Endometrial microvascular endothelial cells (primary cell): ENCODE measurements around the gene ZNF143. TPM values are rescaled to one million over a fixed set of nuclear protein-coding genes. Genes with fewer than 3 reads are reported as not detected.
"Not testable (repeated sequence)": the region's sequence is repeated elsewhere in the genome, so short reads cannot be mapped to it uniquely, and the experiment has no call there.

Source experiments
- in situ Hi-C: cut with HindIII; loops from 2 replicates; pipeline ENCODE4 v1.10.0; 2017; ENCODE audit warnings: low sequenced_read_pairs, low pct_unique_long_range_greater_than_20kb; ENCODE audit errors: inconsistent ontology term
- total RNA-seq: library from RNA; depleted of rRNA; stranded (reverse); fragments of >200 nt; gene quantifications from one replicate; pipeline ENCODE4 v1.2.3, GENCODE V29; 2015; ENCODE audit errors: inconsistent ontology term

Gene ZNF143
- total RNA-seq, 1 donor from 2014 or later, result 17.7 TPM

DNA sequence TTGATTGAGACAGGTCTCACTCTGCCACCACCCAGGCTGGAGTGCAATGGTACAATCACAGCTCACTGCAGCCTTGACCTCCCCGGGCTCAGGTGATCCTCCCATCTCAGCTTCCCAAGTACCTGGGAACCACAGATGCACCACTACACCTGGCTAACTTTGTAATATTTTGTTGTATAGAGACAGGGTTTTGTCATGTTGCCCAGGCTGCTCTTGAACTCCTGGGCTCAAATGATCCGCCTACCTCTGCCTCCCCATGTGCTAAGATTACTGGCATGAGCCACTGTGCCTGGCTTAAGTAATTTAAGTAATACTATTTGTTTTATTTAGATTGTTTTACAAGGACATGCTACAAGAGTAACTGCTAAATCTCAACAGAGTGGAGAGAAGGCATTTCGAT is 33.5 kb downstream of the ZNF143 start:
- in situ Hi-C loops, result no loop called here

DNA sequence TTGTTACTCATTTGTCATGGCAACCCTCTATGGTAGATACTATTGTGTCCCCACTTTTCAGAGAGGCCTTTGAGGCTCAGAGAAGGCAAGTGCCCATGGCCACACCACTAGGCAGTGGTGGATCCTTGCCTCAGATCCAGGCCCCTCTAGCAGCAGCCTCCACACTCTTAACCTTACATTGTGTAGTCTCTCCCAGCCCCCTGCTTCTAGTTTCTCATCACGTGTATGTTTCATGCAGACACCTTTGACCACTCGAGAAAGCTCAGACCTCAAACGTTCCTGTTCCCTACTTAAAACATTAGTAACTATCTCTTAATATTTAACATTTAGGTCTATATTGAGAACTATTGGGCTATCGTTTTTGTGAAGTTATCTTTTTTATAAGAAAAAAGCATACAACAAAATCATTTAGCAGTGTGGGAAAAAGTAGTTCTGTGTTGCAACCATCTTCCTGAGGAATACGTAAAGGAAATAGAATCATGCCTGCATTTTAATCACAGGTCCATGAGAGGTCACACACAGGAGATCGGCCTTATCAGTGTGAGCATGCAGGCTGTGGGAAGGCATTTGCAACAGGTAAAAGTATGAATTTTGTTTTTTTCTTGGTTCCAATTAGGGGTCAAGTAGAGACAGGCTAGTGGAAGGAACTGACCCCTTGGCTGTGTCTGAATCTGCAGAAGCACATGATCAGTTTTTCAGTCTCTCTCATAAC is 35.1 kb downstream of the ZNF143 start:
- in situ Hi-C loops, result no loop called here

DNA sequence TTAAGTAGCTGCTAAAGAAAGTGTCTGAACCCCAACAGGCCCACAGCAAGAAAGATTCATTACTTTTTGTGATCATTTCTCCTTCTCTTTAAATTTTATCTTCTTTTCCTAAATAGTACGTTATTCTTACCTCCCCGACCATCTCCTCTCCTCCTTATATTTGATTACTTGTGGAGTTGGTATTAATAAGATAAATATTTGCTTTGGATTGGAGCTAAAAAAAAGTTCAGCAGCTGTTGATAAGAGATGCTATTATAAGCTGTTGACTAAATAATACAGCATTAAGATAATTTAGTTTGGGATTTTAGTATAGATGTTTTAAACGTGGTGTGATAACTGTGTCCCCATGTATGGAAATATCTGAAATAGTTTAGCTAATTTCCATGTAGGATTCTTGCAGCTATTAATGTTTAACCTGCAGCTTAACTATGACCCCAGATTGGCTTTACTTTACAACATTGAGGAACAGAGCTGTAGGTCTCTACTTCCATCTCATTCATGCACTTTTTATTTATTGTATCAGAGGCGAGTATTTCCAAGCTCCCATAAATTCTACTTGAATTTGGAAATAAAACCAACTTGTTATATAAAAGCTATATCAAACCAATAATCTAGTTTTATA is 37.8 kb downstream of the ZNF143 start:
- in situ Hi-C loops, result no loop called here

DNA sequence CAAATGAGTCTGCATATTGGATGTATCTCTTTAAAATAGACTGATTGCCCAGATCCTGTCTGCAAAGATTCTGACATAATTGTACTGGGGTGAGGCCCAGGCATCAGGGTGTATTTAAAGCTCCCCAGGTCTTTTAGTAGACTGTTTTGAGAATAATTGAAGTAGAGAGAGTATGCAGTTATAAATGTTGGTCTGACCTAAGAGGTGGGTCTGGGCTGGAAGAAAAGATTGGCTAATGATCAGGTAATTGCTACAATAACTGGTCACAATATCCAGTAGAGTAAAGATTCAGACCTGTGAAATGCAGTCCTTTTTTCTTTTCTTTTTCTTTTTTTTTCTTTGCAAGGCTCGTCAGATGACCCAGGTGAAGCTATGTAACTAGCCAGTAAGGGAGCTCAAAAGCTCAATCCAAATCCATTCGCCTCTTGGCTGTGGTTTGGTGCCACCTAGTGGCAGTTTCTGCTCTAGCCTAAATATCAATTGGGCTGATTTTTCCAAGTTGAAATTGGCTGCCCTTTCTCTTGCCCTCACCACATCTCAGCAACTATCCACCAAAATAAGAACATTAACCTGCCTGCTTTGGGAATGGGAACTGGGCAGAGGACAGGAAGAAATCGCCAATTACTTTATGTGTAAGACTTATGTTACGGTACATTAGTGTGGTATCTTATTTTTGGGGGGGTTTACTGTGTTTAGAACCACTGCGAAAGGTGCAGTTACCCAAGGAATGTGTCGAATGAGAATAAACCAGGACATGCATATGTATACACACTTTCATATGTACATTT is 45.9 kb downstream of the ZNF143 start:
- in situ Hi-C loops, result no loop called here

DNA sequence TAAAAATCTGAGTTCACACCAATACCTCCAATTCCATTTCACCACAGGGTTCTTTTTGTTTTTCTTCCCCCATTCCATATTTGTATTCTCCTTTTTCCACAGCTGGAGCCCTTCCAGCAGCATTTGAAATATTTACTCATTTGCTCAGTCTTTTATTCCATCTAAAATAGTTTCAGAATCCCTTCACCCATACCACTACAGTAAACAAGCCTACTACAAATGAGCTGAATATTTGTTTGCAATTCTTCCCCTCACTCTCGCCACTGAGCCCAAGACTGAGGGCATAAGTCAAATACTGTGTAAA is 46.4 kb downstream of the ZNF143 start:
- in situ Hi-C loops, result no loop called here

DNA sequence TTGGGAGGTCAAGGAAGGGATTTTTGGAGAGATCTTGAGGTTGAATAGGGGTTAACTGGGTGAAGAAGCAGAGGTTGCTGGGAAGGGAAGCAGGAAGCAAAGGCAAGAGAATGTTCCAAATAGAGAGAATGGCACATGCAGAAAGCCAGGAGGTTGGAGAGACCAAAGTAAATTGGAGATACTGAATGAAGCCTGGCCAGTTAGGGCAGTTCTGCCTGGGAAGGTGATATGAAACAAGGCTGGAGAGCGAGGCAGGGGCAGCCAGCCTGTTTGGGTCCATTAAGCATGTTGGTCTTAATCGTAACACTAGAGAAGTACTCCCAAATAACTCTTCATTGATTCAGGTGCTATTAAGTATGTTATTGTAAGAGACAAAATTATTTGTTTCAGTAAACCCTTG is 48.2 kb downstream of the ZNF143 start:
- in situ Hi-C loops, result no loop called here

DNA sequence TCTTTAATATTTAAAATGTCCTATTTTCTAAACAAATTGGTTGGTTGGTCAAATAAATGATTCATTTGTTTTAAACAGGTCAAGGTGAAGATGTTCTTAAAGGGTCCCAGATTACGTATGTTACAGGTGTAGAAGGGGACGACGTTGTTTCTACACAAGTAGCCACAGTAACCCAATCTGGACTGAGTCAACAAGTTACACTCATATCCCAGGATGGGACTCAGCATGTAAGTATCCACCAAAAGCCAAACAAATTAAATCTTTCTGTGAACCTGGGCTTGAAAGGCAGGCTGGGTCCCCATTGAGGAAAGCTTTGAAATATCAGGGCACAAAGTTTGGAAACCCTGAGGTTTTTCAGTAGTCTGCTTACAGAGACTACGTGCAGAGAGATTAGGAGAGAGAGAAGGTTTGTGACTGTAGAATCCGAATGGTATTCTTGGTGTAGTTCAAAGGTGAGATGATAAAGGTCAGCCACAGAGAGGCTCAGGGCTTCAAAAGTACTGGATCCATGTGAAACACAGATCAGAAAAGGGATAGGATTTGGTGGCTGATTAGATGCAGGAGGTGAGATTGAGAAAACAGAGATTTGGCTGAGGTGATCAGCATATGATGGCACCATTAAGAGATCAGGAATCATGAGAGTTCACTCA is 51.7 kb downstream of the ZNF143 start:
- in situ Hi-C loops, result no loop called here

DNA sequence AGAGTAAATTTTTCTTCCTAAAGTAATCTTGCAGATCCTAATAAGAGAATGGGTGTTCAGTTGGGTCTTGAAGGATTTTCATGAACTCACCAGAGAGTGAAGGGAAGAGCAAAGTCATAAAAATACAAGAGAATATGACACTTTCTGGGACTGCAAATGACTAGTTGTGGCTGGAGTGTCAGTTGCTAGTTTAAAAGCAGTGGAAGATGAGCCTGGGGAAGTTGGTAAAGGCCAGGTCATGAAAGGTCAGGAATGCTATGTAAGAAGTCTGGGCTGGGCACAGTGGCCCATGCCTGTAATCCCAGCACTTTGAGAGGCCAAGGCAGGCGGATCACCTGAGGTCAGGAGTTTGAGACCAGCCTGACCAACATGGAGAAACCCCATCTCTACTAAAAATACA is 53.8 kb downstream of the ZNF143 start:
- in situ Hi-C loops, result not testable (repeated sequence)

DNA sequence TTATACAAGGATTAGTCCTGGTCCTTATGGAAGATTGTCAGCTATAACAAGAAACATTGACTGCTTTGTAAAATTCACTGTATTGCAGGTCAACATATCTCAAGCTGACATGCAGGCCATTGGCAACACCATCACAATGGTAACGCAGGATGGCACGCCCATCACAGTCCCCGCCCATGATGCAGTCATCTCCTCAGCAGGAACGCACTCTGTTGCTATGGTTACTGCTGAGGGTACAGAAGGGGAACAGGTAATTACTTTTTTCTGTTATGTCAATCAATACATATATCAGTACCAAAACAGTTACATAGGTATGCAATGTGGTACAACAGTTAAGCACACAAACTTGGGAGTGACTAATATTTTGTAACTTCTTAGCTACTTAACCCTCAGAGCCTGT is 55.3 kb downstream of the ZNF143 start:
- in situ Hi-C loops, result no loop called here

DNA sequence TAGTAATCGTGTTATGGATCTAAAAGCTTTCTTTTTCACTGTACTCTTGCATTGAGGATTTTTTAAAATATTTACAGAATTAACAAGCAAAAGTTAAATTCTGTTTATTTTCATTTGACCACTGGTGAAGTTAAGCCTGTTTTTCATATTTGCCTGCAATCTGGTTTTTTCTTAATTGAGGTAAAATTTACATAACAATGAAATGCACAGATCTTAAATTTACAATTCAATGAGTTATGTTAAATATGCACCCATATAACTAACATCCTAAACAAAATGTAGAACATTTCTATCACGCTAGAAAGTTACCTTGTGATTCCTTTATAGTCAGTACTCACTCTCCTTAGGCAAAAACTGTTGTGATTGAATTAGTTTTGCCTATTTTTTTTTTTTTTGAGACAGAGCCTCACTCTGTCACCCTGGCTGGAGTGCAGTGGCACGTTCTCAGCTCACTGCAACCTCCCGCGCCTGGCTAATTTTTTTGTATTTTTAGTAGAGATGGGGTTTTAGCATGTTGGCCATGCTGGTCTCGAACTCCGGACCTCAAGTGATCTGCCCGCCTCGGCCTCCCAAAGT is 58.1 kb downstream of the ZNF143 start:
- in situ Hi-C loops, result no loop called here

DNA sequence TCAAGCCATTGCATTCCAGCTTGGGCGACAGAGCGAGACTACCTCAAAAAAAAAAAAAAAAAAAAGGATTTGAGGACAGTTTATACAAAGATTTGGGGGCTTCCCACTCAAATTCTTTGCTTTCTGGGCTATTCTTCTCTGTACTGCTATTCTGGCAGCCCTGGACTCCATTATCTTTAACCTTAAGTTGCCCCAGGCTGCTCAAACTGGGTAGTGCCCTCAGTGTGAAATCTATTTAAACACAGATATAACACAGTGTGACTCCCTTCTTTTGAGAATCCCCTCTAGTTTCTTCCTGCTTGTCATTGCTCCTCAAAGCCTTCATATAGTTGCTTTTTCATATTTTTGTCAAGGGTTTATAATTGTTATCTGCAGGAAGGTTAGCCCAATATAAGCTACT is 63.2 kb downstream of the ZNF143 start:
- in situ Hi-C loops, result no loop called here

DNA sequence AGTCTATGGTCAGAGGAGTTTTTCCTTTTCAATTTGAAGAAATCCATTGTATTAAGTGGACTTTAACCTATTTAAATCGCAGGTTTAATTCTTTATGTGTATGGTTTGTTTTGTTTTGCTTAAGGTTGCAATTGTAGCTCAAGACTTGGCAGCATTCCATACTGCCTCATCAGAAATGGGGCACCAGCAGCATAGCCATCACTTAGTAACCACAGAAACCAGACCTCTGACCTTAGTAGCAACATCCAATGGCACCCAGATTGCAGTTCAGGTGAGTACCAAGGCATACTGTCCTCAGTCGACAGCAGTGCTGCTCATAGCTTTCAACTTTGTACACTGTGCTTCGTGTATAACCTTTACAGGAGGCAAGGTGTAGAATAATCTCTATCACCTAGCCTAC is 64.3 kb downstream of the ZNF143 start:
- in situ Hi-C loops, result no loop called here

DNA sequence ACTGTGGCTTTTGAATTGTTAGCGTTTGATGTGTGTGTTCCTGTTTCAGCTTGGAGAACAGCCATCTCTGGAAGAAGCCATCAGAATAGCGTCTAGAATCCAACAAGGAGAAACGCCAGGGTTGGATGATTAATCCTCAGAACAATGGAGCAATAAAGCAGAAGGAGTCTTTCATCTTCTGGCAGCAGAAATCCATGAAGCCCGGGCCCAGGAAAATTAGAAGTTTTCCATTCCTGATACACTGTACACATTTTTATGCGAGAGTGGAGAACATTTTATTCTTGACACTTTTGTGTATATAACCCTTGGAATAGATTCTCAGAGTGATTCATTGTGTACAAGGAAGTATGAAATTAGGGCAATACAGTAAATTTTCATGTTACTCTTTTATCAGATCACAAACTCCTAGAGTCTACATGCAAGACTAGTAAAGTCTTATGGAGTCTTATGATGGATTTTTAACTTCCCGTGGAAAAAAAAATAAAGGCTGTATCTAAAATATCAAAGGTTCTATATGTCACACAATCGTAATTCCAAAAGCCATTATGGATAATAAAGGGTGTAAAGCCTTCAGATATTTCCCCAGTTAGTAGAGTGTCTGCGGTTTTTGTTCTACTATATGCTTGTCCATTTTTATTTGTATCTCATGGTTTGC is 66.8 kb downstream of the ZNF143 start:
- in situ Hi-C loops, result no loop called here

DNA sequence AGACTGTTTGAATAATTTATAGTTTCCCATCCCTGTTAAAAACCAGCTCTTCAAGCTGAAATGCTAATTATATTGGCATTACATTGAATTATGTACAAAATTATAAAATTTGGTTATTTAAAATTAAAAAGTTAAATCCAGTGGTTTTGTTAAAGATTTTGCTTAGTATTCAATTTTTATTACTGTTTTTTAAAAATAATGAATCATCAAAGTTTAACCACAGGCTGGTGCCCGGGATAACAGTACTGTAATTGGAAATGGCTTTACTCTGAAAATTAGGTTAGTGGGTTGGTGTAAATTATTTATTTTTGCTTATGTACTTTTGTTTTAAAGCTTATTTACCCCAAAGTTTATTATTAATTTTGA is 67.3 kb downstream of the ZNF143 start:
- in situ Hi-C loops, result no loop called here

DNA sequence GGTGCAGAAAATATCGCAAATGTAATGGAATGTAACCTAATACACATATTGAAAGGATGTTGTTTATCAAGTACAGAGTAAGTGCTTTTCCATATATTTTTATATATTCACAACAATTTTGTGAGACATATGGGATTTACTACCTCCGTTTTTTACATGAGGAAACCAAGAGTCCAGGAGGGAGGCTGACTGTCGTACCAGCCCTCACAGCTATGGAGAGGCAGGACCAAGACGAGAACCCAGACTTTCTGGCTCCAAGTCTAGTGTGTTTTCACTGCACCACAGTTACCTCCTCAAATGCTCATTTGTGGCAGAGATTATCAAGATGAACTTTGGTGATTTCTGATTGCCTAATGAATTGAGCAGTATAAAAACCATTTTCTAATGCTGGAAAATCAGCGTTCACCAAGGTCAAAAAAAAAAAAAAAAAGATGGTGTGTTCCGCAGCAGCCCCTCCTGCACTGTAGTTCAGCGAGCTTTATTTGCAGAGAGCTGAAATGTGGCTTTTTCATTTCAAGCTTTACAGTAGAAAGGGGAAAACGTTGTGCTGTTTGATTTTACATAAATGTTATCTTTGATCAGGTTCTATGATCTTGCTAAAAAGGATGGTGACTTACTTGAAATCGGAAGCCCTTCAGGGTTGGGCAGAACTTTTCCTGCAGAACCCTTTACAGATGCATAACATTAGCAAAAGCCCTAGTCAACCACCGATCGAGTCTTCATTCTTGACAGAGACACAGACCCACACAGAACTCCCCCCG is 67.9 kb downstream of the ZNF143 start:
- in situ Hi-C loops, result no loop called here

DNA sequence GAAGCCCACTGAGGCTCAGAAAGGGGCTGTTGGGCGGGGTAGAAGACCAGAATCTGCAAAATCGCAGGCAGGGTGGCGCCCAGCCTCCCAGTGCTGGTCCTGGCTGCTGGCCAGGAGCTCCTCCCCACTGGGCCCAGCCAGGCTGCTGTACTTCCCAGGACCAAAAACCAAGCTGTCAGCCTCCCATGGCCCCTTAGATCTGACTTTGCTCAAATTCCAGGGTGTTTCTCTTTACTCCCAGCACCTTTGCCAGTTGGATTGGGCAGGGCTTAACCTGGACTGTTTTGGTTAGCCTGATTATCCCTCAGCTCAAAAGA is 68.5 kb downstream of the ZNF143 start:
- in situ Hi-C loops, result no loop called here

DNA sequence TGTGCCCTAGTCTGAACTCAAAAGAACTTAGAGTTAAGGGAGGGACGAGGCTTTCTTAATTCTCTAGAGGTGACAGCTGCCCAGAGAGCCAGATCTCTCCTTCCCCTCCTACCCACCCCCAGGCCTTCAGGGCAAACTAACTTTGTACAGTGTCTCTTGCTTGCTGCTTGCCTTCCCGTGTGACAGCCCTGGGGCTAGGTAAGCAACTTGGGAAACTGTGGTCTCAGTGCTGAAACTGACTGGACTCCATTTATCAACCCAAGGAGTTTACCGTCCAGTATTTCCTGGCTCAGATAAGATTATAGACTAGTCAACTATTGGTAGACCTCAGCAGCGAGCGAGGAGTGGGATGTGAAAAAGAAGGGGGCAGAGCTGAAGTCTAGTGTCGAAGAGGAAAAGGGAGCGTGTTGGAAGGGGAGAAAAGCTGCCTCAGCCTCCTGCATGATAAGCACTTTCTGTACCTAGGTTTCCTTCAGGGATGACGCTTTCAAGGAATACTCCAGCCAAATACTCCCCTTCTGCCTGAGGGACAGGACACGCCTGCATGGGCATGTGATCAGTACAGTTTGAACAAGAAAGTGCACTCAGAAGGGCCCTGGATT is 69.3 kb downstream of the ZNF143 start:
- in situ Hi-C loops, result no loop called here

DNA sequence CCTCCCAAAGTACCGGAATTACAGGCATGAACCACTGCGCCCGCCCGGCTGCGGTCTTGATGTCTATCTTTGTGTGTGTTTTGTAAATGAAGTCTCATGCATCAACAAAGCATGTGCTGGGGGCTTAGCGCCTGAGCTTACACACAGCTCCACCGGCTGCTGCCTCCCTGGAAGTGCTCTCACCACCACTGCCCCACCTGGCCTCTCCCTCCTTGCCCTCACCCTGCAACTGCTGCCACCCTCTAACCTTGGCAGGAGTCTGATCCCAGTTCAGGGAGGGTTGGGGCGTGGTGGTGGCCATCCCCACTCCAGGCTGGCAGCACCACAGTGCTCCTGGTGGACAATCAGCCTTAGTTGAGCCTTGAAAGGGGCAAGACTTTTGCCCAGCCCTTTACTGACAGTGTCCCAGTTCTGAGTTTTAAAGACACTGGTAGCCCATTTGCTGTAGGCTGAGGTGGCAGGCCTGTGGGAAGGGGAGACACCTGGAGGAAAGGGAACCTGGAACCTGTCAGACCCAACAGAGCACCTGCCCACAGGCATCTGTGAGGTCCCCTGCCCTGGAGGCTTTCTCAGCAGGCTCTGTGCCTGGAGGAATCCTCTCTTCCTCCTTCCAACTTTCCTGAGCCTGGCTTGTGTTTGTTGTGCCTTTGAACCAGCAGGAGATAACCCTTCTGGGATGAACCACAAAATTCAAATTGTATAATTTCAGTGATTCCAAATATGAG is 70.3 kb downstream of the ZNF143 start:
- in situ Hi-C loops, result no loop called here
